T-helper 22 cell (primary cell): ENCODE measurements around the gene NSG2.

Experiments used
- DNase-seq: peaks from one replicate; pipeline ENCODE4 v3.0.0-alpha.2; 2020; ENCODE audit warnings: low read depth

Gene NSG2

DNA sequence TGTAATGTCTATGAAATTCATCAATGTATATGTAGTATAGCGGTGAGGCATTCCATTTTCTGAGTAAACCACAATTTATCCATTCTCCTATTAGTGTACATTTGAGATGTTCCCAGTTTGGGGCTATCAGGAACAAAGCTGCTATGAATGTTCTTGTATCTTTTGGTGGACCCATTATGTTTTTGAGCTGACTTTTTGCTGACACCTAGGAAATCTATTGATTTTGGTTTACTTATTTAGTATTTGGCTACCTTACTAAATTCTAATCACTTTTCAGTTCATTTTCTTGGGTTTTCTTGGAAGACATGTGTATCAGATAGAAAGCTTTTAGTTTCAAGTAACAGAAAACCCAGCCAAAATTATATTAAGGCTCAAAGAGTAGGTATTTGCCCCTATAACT is 13.7 kb downstream of the NSG2 start:
- DNase-seq: no peak

DNA sequence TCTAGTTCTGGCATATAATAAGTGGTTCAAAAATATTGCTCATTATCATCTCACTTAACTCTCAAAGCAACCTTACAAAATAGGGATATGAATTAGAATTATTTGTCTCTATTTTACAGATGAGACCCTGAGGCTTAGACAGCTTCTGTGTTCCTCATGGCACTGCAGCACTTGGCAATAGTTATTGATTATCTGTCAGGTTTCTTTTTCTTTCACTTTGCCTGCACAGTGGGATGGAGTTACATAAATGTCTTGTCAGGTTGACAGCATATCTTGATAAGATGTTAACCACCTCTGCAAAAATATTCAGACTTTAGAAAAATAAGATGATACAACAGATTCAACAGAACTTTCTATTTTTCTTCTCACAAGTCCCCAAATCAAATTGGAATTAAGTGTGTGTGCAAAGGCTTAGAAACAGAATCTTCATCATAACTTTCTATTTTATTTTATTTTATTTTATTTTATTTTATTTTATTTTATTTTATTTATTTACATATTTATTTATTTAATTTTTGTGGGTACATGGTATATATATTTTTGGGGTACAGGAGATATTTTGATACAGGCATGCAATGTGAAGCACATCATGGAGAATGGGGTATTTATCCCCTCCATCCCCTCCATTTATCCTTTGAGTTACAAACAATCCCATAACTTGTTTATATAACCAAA is 17.7 kb downstream of the NSG2 start:
- no peak for DNase-seq

DNA sequence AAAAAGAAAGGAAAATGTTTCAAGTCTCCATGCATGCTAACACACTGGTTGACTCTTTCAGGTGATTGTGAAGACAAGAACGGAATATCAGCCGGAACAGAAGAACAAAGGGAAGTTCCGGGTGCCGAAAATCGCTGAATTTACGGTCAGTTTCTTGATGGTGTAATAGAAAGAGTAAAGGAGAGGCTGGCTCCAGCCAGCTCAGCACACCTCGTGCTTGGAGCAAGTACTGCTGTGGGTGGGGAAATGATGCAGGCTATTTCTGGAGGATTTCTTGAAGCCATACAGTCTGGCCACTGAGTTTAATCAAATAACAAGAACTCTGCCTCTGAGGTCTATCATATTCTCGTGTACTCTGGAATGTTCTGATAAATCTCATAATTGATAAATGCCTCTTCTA is 18.7 kb downstream of the NSG2 start:
- DNase-seq: no peak

DNA sequence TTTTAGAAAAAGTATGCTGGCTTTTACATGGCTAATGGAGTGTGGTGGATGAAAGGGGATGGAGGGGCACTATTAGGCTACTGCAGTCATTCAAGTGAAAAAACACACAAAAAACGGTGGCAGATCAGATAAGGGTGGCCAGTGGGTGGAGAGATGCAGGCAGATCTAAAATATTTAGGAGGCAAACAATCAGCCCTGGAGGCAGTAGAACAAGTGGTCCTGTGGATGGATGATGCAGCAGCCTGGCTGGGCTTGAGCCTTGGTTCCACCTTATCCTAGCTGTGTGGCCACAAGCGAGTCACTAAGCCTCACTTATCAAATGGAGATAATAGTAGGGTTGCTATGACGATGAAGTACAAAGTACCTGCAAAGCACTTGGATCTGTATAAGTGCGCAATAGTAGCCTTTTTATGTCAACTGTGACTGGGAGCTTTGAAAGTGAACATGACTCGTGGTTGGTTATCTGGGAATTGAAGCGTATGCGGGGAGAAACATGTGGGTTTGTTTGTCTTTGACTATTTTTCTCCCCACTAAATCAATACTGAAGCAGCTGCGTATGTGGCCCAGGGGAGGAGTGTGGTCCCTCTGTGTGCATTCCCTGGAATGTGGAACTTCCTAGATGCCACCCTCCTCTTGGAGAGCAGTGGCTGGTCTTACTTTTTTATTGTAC is 20.2 kb downstream of the NSG2 start:
- no peak for DNase-seq

DNA sequence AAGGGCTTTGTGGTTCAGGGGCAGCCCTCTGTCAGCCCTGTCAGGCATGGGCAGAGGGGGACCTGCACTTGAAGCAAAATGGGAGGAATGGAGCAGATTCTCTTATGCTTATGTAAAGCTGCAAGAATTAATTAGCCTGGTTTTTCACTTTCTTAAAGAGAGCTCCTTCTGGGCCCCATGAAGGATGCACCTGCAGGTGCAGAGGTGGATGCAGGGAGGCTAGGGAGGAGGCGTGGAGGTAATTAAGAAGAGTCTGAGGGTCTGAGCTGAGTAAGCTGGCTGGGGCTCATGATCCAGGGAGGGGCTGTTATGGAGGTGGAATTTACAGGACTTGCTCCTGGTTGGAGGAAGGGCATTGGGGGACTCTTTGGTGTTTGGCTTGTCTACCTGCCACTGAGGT is 22.0 kb downstream of the NSG2 start:
- no peak for DNase-seq

DNA sequence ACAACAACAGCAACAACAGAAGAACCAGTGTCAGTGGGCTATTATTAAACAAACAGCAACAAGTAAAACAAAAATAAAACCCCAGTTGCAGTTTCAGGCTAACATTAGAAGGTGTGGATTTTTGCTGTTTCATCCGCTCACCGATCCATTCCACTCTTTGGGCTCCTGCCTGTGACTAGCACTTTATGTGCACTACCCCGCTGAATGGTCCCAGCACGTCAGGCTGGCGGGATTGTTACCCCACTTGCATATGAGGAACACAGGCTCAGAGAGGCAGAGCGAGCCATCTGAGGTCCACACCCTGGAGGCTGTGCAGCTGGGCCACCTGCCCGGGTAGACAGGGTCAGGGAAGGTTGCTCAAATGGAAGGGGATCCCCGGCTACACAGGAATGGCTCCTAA is 26.0 kb downstream of the NSG2 start:
- no peak for DNase-seq

DNA sequence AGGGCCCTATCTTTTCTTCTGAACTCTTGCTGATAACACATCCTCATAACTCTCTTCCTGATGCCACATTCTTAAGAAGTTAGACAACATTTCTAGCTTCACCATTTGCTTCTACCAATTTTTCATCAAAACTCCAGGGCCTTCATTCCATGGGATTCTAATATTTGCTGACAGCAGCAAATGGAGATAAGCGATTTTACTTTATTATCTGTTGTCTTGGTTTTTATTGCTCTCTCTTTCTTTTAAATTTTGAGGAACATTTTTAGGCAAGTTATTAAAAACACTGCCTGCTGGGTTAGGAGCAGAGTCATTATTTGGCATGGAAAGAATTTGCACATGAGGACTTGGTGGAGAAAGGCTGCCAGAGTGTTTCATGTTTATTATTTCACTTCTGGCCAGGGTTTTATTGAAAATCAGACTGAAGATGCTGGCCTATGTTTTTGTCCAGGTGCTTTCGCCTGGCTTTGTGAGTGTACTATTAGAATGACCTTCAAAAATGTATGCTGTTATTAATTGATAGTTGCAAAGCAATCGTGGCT is 27.7 kb downstream of the NSG2 start:
- DNase-seq: no peak

DNA sequence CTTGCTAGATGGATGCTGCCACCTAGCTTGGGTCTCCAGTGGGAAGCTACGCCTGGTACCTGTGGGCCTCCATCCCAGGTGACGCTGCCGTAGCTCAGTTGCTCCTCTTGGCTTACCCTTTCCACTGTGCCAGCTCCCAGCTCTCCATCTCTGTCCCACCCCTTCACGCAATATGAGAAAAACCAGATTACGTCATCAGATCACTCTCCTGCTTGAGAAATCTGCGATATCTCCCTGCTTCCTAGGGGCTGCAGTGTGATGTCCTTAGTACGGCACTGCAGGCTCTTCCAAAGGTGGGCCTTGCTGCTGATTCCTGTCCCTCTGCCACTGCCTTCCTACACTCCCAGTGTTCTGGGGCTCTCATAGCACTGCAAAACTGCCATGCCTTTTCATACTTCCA is 28.9 kb downstream of the NSG2 start:
- DNase-seq: no peak

DNA sequence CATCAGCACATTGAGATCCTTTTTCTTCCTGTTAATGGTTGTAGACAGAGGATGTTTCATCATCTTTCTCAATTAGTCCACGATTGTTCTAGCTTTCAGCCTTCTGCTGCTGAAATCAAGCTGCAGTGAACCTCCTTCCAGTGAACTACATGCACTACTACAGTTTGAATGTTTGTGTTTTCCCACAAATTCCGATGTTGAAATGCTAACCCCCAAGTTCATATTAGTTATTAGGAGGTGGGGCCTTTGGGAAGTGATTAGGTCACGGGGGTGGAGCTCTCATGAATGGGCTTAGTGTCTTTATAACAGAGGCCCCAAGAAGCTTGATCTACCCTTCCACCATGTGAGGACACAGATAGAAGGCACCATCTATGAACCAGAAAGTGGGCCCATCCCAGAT is 32.9 kb downstream of the NSG2 start:
- no peak for DNase-seq

DNA sequence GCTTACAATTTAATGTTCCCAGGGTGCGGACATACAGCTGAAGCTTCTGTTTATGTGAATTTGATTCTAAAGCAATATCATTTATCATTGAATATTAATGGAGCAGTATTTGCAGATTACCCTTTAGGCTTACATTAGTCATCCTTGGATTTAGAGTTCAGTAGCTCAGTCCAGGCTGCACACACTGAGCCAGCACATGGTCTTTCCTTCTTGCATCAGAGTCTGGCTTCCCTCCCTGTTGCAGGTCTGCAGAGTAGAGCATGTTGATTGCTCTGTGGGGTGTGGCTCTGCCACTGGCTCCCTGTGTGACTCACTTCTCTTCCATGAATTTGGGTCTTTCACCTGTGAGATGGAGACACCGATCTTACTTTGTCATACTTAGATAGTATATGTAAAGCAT is 36.8 kb downstream of the NSG2 start:
- DNase-seq: no peak

DNA sequence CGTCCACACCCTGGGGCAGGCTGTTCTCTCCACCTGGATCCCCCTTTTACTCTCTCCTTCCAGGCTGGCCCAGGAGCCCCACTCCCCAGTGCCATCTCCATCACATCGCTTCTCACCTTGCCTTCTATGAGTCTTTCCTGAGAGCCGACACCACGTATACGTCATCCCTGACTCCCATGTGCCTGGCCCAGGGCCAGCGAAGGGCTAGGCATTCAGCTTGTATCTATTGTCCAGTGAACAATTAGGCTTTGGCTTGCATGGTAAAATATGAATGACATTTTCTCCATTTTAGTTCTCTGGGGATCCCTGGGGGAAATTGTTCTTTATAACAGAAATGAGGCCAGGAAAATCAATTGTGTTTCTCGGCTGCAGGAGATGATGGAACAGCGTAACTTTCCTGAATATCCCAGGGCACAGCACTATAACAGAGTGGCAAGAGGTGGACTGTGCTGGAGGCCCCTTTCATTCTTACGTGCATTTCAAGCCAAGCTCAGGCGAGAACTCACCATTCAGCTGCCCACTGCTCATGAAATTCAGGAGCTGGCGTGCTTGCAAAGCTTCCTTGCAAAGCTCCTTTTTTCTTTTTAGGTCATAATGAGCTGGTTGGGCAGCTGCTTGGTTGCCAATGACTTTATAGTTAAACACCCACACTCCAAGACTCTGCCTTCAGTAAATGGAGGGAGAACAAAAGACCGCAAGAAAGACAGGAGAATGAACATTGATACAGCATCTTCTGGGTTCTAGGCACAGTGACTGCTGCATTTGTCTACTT is 37.7 kb downstream of the NSG2 start:
- DNase-seq: no peak

DNA sequence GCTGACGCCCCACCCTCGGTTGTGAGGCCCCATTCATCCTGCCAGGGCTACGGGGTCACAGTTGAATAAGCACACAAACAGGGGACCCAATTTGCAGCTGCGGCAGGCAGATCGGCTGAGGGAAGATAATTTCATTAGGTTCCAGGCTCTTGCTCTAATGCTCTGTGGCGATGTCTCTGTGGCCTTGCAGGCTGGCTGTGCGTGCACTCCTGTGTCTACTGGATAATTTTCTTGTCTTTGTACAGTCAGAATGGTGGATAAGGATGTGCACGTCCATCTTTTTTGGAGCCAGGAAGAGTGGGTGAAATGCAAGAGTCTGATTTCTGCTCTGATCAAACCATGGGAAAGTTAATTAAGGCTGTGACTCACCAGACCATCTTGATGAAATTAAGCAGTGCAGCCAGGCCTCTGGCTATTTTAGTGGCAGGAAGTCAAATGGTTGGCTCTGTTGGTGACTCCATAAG is 39.2 kb downstream of the NSG2 start:
- no peak for DNase-seq

DNA sequence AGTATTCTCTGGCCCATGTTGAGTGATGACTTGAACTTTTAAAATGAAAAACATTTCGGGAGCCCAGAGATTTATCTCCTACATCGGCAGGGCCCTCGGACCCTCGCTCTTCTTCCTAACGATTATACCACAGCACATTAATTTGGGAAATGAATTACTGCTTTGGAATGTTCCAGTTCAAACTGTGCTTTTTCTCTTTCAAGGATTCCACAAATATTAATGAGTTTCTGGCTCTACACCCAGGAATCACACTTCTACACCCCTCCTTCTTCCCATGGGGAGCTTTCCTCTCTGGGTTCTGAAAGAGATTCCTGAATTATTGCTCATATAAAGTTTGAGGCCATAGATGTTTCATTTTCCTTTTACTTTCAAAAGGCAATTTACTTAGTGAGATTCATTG is 41.2 kb downstream of the NSG2 start:
- DNase-seq: no peak

DNA sequence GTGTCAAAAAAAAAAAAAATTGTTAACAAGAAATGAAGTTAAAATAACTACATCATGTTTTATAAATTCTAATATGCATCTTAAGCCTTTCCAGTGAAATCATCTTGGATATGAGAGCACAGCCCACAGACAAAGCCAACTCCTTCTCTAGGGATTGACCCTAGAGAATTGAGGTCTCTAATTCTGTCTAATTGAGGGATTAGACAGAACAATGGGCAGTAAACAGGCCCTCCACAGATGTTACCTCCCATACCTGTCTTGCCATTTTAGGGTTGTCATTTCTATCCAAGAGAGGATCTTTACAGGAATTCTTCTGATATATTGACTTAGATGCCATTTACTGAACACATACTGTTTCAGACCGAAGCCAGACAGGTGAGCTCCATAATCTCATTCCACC is 42.3 kb downstream of the NSG2 start:
- no peak for DNase-seq

DNA sequence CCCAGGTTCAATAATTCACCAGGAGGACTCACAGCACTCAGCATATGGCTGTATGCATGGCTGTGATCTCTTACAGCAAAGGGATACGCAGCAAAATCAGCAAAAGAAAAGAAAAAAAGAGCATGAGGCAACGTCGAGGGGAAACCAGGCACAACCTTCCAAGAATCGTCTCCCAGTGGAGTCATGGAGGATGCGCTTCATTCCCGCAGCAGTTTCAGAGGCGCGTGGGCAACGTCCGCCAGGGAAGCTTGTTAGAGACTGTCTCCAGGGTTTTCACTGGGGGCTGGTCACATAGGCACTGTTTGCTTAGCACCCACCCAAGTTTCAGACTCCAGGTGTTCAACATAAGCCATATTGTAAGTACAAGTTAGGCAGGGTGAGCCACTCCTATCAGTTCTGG is 44.6 kb downstream of the NSG2 start:
- DNase-seq: no peak

DNA sequence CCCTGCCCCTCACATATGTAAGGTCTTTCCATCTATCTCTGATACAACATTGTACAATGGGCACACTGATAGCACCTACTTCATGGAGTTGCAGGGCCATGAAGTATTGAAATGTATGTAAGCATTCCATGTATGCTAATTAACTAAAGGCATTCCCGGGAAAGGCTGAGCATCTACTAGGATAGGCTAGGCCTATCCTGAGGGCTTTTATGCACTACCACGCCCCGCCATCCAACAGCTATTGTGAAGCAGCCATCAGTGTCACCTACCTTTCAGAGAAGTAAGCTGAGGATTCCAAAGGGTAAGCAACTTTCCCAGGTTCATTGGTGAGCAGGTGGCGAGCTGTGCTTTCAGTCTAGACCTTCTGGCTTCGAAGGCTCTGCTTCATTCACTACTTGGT is 47.6 kb downstream of the NSG2 start:
- DNase-seq: no peak

DNA sequence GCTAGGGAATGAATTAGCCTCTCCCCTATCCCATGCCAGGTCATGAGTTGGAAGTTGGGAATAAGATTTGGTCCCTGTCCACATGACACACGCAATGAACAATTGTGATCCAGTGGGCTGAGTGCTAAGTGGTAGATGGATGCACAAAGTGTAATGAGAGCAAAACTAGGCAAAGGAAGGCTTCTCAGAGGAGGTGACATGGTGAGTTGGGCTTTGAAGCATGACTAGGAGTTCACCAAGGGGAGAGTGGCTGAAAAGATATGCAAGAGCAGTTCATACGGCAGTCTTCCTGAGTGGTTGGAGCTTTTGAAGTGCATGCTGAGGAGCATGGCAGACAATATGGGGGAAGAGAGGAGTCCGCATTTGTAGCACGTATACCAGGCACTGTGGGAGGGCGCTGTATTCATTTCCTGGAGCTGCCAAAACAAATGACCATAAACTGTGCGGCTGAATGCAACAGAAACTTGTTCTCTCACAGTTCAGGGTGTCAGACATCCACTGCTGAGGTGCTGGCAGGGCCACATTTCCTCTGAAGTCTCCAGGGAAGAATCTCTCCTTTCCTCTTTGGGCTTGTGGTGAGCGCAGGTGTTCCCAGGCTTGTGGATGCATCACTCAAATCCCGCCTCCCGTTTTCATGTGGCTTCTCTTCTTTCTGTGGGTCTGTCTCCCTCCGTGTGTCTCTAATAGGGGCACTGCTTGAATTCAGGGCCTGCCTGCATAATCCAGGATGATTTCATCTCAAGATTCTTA is 49.5 kb downstream of the NSG2 start:
- no peak for DNase-seq

DNA sequence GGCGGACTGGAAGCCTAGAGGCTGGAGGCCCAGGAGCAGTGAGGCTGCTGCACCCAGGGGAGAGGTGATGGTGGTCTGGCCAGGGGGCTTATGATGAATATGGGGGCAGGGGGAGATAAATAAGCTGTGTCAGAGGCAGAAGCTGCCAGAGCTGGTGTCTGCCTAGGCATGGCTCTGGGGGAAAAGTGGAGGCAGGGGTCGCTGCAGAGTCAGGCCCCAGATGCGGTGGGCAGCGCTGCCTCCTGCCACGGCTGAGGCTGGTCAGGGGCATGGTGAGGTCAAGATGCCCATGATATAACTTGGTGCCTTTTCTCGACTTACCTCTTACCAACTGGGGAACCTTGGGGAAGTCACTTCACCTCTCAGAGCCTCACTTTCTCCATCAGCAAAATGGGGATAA is 51.1 kb downstream of the NSG2 start:
- DNase-seq: no peak

DNA sequence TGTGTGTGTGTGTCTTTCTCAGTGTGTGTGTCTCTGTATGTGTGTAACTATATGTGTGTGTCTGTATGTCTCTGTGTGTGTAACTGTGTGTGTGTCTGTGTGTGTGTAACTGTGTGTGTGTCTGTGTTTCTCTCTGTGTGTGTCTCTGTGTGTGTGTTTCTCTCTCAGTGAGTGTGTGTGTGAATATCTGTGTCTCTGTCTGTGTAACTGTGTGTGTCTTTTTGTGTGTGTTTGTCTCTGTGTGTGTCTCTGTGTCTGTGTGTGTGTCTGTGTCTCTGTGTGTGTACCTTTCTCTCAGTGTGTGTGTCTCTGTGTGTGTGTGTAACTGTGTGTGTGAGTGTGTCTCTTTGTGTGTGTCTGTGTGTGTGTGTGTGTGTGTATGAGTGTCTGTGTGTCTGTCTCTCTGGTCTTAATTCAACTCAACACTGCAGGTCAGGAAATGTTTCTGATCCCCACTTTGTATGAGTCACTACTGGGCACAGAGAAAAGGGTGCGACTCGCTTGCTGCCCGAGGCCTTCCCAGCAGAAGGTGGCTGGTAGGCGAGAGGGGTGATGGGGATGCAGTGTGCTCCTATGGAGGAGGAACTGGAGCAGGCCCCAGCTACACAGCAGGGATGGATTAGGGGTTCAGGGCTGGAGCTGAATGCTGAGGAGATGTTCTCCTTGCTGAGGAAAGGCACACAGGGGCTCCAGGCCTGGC is 52.1 kb downstream of the NSG2 start:
- no peak for DNase-seq

DNA sequence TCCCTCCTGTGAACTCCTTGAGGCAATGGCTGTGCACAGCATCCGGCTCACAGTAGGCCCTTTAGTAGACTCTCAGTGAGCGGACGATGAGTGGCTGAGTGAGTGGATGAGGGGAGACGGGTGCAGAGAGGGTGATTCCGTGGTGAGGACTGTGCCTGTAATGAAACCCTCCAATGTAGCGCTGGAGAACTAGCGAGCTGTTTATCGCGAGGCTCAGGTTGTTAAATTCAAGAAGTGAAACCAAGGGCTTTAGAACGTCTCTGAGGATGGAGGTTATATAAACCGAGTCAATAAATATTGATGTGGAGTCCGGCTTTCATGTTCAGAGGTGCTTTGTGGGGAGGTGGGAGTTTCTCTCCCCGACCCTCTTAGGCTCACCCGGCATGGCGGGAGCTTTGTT is 53.2 kb downstream of the NSG2 start:
- no peak for DNase-seq

DNA sequence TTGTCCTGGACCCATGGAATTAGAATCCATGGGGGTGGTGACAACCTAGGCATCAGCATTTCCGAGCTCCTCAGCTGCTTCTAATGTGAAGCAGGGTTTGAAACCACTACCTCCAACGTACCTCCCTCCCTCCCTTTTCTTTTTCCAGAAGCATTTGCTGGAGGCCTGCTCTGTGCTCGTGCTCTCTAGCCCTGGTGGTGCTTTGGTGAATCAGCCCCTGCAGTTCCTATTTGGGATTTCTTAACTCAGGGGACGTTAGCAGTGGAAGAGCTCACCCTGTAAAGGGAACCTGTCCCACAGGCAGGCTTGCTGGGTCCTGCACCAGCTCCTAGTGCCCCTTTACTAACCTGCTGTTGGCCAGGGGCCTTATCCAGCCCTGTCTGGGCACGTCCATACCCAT is 55.0 kb downstream of the NSG2 start:
- no peak for DNase-seq
